OCI-LY7 (cell line): ENCODE measurements around the gene FRMD8. TPM values are rescaled to one million over a fixed set of nuclear protein-coding genes. Genes with fewer than 3 reads are reported as not detected.

Experiments used
- BruUV-seq: library from RNA; stranded (reverse); fragments of 400-500 nt; replicated peaks from 2 replicates; lab custom pipeline; 2021; lab: Mats Ljungman, UMichigan
- CTCF ChIA-PET: fragments of 300-600 bp; sonication (Branson Sonifier 250); formaldehyde crosslinking; loops from one replicate; lab custom pipeline; 2022; ENCODE audit warnings: antibody characterized with exemption; ENCODE audit not compliant: unreplicated experiment; lab: Charles Lee
- POLR2A ChIA-PET: fragments of 300-600 bp; sonication (Branson Sonifier 250); formaldehyde crosslinking; loops from one replicate; lab custom pipeline; 2022; ENCODE audit warnings: antibody characterized with exemption; lab: Charles Lee
- DNase-seq: peaks from one replicate; pipeline ENCODE4 v3.0.0-alpha.2; 2015; ENCODE audit warnings: low spot score
- H2AFZ ChIP-seq: fragments of 200-600 bp; sonication (generic), shearing (Covaris generic); 2 replicates; pipeline ENCODE4 v1.6.1; 2014; ENCODE audit warnings: mild to moderate bottlenecking, antibody characterized with exemption, low read length, moderate library complexity
- H3K27ac ChIP-seq: fragments of 200-600 bp; sonication (generic); 2 replicates; pipeline ENCODE4 v1.5.1; 2014; ENCODE audit warnings: mixed run types, low read depth, mild to moderate bottlenecking, moderate library complexity, low read length, inconsistent platforms; ENCODE audit not compliant: poor library complexity, severe bottlenecking
- H3K36me3 ChIP-seq: fragments of 200-600 bp; sonication (generic); 2 replicates; pipeline ENCODE4 v1.6.1; 2014; ENCODE audit warnings: mild to moderate bottlenecking, antibody characterized with exemption, low read length, moderate library complexity, mixed read lengths; ENCODE audit not compliant: insufficient read depth
- H3K4me1 ChIP-seq: fragments of 200-600 bp; sonication (generic); 2 replicates; pipeline ENCODE4 v1.5.1; 2014; ENCODE audit warnings: mild to moderate bottlenecking, low read length; ENCODE audit not compliant: insufficient read depth, poor library complexity, severe bottlenecking
- H3K4me2 ChIP-seq: fragments of 200-600 bp; sonication (generic); 2 replicates; pipeline ENCODE4 v1.6.1; 2014; ENCODE audit warnings: mild to moderate bottlenecking, low read length
- H3K4me3 ChIP-seq: fragments of 200-600 bp; sonication (generic); 2 replicates; pipeline ENCODE4 v1.5.1; 2014; ENCODE audit warnings: mild to moderate bottlenecking, low read depth, low read length; ENCODE audit not compliant: poor library complexity, severe bottlenecking
- H3K79me2 ChIP-seq: fragments of 200-600 bp; sonication (generic); 2 replicates; pipeline ENCODE4 v1.6.1; 2016; ENCODE audit warnings: low read depth, mild to moderate bottlenecking, low read length, moderate library complexity, mixed read lengths; ENCODE audit not compliant: insufficient read depth
- H3K9me2 ChIP-seq: fragments of 200-600 bp; sonication (generic); 2 replicates; pipeline ENCODE4 v1.6.1; 2016; ENCODE audit warnings: mild to moderate bottlenecking, low read length, mixed read lengths; ENCODE audit not compliant: insufficient read depth
- H3K9me3 ChIP-seq: fragments of 200-600 bp; sonication (generic); 2 replicates; pipeline ENCODE4 v1.6.1; 2014; ENCODE audit warnings: mild to moderate bottlenecking, mixed run types, low read length, mixed read lengths
- H4K20me1 ChIP-seq: fragments of 200-600 bp; sonication (generic); 2 replicates; pipeline ENCODE4 v1.6.1; 2014; ENCODE audit warnings: mild to moderate bottlenecking, antibody characterized with exemption, low read length, moderate library complexity, mixed read lengths; ENCODE audit not compliant: insufficient read depth
- CTCF ChIP-seq: fragments of 200-600 bp; sonication (generic); conservative IDR thresholded peaks from 2 replicates; pipeline ENCODE4 v1.5.1; 2014; ENCODE audit warnings: mild to moderate bottlenecking, antibody characterized with exemption, low read length, moderate library complexity, mixed read lengths
- EZH2phosphoT487 ChIP-seq: fragments of 200-600 bp; sonication (generic); IDR thresholded peaks from 2 replicates; pipeline ENCODE4 v1.6.1; 2018; ENCODE audit warnings: low read depth, borderline replicate concordance, mild to moderate bottlenecking, mixed run types, antibody characterized with exemption, low read length, moderate library complexity, mixed read lengths
- intact Hi-C: fragments of 100-400 bp; cut with micrococcal nuclease; formaldehyde crosslinking; loops from one replicate; pipeline ENCODE4 v1.10.0; 2022; ENCODE audit not compliant: unreplicated experiment
- total RNA-seq, 2 experiments: library from RNA; depleted of rRNA in 1 of 2; stranded (reverse); fragments of >200 nt in 1 of 2; shearing (Covaris generic) in 1 of 2; gene quantifications; 2 replicates each; pipeline ENCODE4 v1.2.3, GENCODE V29; 2014 to 2022

FRMD8 gene
- total RNA-seq, 2 experiments from 2014 or later = 37.6 to 55.8 TPM

GRCh38 chr11:65378928-65379638 is 7.4 kb upstream of the FRMD8 start:
- Histone ChIP-seq H3K4me3 (no peak overlapping the region), H3K79me2 (no peaks in the 10 kb centered on the region), H3K36me3 (no peaks in the 10 kb centered on the region), H2AFZ (no peak overlapping the region), H3K9me3 (no peaks in the 10 kb centered on the region), H3K27ac (no peak overlapping the region), H3K9me2 (no peaks in the 10 kb centered on the region), H4K20me1 (no peaks in the 10 kb centered on the region), H3K4me1 (peaks cover 36% of the 10 kb centered on the region), H3K4me2 (no peak overlapping the region)
- TF ChIP-seq EZH2phosphoT487 = no peak
- no peak for TF ChIP-seq CTCF
- POLR2A ChIA-PET = interaction anchor here (1.1 kb wide), 1 partner anchor 127 kb away, joined by 3 read pairs; no protein-coding TSS in a partner anchor
- intact Hi-C loops = loop anchor here (1.0 kb wide), 1 partner anchor 13 kb away; no protein-coding TSS in a partner anchor
- CTCF ChIA-PET = interaction anchor here (0.5 to 1.0 kb wide), 2 partner anchors 38 to 108 kb away, joined by 3 read pairs; no protein-coding TSS in a partner anchor
- no TSS peak for BruUV-seq
- DNase-seq = no peak

GRCh38 chr11:65379698-65380459 is 6.6 kb upstream of the FRMD8 start:
- POLR2A ChIA-PET = interaction anchor here (0.6 kb wide), 1 partner anchor 10 kb away, joined by 5 read pairs; no protein-coding TSS in a partner anchor
- no peak for DNase-seq
- Histone ChIP-seq H3K9me3 (no peaks in the 10 kb centered on the region), H2AFZ (no peak overlapping the region), H3K4me1 (peaks cover 42% of the 10 kb centered on the region), H3K36me3 (no peaks in the 10 kb centered on the region), H3K27ac (no peak overlapping the region), H3K9me2 (no peaks in the 10 kb centered on the region), H3K4me2 (no peak overlapping the region), H4K20me1 (no peaks in the 10 kb centered on the region), H3K4me3 (no peak overlapping the region), H3K79me2 (no peaks in the 10 kb centered on the region)
- no TSS peak for BruUV-seq
- CTCF ChIA-PET = interaction anchor here (0.5 kb wide), 1 partner anchor 107 kb away, joined by 3 read pairs; no protein-coding TSS in a partner anchor
- intact Hi-C loops = no loop called here
- TF ChIP-seq EZH2phosphoT487 (no peak), CTCF (no peak)
